Measurements from ENCODE around the gene ZNF500. TPM values are rescaled to one million over a fixed set of nuclear protein-coding genes. Genes with fewer than 3 reads are reported as not detected.
"Not testable (repeated sequence)": the region's sequence is repeated elsewhere in the genome, so short reads cannot be mapped to it uniquely, and the experiment has no call there.

Gene ZNF500
- total RNA-seq, 1 donor from 2014 or later, result 13.1 TPM

DNA sequence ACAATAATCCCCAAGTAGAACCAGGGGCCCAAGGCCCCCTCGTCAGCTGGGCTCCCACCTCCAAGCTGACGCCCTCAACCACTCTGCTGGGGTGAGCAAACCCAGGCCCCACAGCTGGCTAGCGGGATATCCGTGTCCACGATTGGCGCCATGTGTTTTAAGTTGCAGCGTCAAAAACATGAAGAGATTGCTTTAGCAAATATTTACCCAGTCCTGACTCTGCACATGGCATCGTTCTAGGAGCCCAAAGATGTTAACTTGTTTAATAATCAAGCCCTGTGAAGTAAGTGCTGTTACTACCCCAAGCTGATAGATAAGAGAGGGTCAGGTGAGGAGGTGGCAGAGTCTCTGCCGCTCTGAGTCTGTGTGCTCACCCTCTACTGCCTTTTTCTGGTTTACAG is 21.5 kb upstream of the ZNF500 start:
- no peaks in the 10 kb centered on the region for H3K36me3 Mint-ChIP-seq (ENCODE audit: low read depth)
- TF ChIP-seq, protein P1, sequence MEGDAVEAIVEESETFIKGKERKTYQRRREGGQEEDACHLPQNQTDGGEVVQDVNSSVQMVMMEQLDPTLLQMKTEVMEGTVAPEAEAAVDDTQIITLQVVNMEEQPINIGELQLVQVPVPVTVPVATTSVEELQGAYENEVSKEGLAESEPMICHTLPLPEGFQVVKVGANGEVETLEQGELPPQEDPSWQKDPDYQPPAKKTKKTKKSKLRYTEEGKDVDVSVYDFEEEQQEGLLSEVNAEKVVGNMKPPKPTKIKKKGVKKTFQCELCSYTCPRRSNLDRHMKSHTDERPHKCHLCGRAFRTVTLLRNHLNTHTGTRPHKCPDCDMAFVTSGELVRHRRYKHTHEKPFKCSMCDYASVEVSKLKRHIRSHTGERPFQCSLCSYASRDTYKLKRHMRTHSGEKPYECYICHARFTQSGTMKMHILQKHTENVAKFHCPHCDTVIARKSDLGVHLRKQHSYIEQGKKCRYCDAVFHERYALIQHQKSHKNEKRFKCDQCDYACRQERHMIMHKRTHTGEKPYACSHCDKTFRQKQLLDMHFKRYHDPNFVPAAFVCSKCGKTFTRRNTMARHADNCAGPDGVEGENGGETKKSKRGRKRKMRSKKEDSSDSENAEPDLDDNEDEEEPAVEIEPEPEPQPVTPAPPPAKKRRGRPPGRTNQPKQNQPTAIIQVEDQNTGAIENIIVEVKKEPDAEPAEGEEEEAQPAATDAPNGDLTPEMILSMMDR (IDR thresholded peaks at IDR 0.05), result no peak
- H3K9me3 Mint-ChIP-seq (ENCODE audit: low read depth), result no peaks in the 10 kb centered on the region

DNA sequence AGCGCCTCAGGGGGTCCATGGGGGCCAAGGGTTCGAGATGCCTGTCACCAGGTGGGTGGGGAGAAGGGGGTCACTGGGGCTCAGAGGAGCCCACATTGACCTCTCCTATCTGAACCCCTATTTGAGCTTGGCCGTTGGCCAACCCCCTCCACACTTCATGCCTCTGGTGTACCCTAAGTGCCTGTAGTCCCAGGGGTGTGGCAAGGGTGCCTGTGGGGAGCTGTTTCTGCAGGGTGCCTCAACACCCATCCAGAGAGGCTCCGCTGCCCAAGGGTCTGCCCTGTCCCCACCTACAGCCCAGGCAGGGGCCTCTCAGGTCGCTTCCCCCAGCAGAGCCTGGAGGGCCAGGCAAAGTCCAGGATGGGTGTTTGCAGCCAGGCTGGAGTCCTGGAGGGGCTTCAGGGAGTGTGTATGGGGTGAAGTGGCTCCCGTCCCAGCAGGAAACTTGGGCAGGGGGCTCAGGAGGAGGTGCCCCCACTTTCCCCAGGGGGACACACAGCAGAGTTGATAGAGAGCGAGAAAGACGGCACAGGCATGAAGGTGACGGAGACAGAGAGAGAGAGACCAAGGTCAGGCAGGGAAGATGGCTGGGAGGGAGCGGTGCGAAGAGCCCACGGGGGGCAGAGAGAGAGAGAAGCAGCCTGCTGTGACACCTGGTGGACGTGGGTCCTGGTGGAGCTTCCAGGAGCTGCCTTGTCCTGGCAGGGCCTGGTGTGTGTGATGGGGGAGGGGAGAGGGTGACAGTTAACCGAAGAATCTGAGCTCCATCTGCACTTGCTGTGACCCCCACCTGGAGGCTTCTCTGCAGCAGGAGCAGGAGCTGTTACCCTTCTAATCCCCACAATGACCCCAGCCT is 20.9 kb upstream of the ZNF500 start, which contains the start of gene SEPTIN12:
TSS of gene SEPTIN12 (minus strand) at position 719 of the 856 bp plus-strand sequence. CDS start at position 19, 700 bp downstream.
- Mint-ChIP-seq H3K36me3 (ENCODE audit: low read depth) (no peaks in the 10 kb centered on the region), H3K27me3 (ENCODE audit: low read depth) (no peaks in the 10 kb centered on the region), H3K4me3 (ENCODE audit: unreplicated experiment) (no peak within 1 kb of the TSS), H3K27ac (ENCODE audit: unreplicated experiment) (no peak within 1 kb of the TSS), H3K4me1 (ENCODE audit: low read depth) (no peaks in the 10 kb centered on the region), H3K9me3 (ENCODE audit: low read depth) (no peaks in the 10 kb centered on the region)
- no peak for DNase-seq (ENCODE audit: low spot score)
- TF ChIP-seq, protein P1 (IDR thresholded peaks at IDR 0.05), result no peak

More for the DNA sequence above, 21.5 kb upstream of the ZNF500 start:
- H3K27me3 Mint-ChIP-seq (ENCODE audit: low read depth), result no peaks in the 10 kb centered on the region
- H3K27ac Mint-ChIP-seq (ENCODE audit: unreplicated experiment), result no peak overlapping the region
- H3K4me1 Mint-ChIP-seq (ENCODE audit: low read depth), result no peaks in the 10 kb centered on the region
- no peak overlapping the region for H3K4me3 Mint-ChIP-seq (ENCODE audit: unreplicated experiment)
- no peak for DNase-seq (ENCODE audit: low spot score)

DNA sequence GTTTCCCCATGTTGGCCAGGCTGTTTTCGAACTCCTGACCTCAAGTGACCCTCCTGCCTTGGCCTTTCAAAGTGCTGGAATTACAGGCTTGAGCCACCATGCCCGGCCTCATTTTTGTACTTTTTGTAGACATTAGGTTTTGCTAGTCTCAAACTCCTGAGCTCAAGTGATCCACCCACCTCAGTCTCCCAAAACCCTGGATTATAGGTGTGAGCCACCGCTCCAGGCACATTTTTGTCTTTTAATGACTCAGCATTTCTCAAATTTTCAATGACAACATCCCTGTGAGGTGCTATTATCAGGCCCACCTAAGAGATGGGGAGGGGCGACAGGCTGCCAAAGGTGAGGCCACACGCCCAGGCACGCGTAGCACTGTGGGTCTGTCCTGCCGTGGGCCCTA is 20.1 kb upstream of the ZNF500 start:
- H3K27me3 Mint-ChIP-seq (ENCODE audit: low read depth), result no peaks in the 10 kb centered on the region

GRCh38 chr16:4785758-4786433 is 18.9 kb upstream of the ZNF500 start:
- no peaks in the 10 kb centered on the region for H3K4me1 Mint-ChIP-seq (ENCODE audit: low read depth)
- H3K4me3 Mint-ChIP-seq (ENCODE audit: unreplicated experiment), result no peak overlapping the region
- no peaks in the 10 kb centered on the region for H3K9me3 Mint-ChIP-seq (ENCODE audit: low read depth)
- TF ChIP-seq, protein P1 (IDR thresholded peaks at IDR 0.05), result no peak
- H3K27me3 Mint-ChIP-seq (ENCODE audit: low read depth), result no peaks in the 10 kb centered on the region
- no peak overlapping the region for H3K27ac Mint-ChIP-seq (ENCODE audit: unreplicated experiment)
- H3K36me3 Mint-ChIP-seq (ENCODE audit: low read depth), result no peaks in the 10 kb centered on the region
- no peak for DNase-seq (ENCODE audit: low spot score)

More for the DNA sequence above, 20.1 kb upstream of the ZNF500 start:
- Mint-ChIP-seq H3K9me3 (ENCODE audit: low read depth) (no peaks in the 10 kb centered on the region), H3K4me1 (ENCODE audit: low read depth) (no peaks in the 10 kb centered on the region), H3K27ac (ENCODE audit: unreplicated experiment) (no peak overlapping the region), H3K4me3 (ENCODE audit: unreplicated experiment) (no peak overlapping the region), H3K36me3 (ENCODE audit: low read depth) (no peaks in the 10 kb centered on the region)
- DNase-seq (ENCODE audit: low spot score), result no peak
- TF ChIP-seq, protein P1 (IDR thresholded peaks at IDR 0.05), result no peak

- H3K27ac Mint-ChIP-seq (ENCODE audit: unreplicated experiment); H3K4me3 Mint-ChIP-seq (ENCODE audit: unreplicated experiment); H3K36me3 Mint-ChIP-seq (ENCODE audit: low read depth); H3K4me1 Mint-ChIP-seq (ENCODE audit: low read depth); H3K9me3 Mint-ChIP-seq (ENCODE audit: low read depth); DNase-seq (ENCODE audit: low spot score); H3K27me3 Mint-ChIP-seq (ENCODE audit: low read depth): not testable (repeated sequence)
Observed at GRCh38 chr16:4784444-4784987, 17.6 kb upstream of the ZNF500 start.
